Right lobe of liver (tissue), 6 donors: Measurements from ENCODE around the gene ITGA2B. TPM values are rescaled to one million over a fixed set of nuclear protein-coding genes. Genes with fewer than 3 reads are reported as not detected.

ENCODE experiments used
- ATAC-seq, 4 donors: fragments of 200-7000 bp; cut with Tn5 transposase; one replicate each; pipeline ENCODE4 v1.9.1; 2020; ENCODE audit warnings: mild to moderate bottlenecking in 4 of 4, moderate library complexity in 4 of 4
- DNase-seq, 3 donors: peaks; one replicate each; pipeline ENCODE4 v3.0.0-alpha.2; 2020
- H3K27ac ChIP-seq, 3 donors: fragments of 200-600 bp; one replicate each; pipeline ENCODE4 v1.8.0; 2022
- H3K27me3 ChIP-seq, 2 donors: fragments of 200-600 bp; one replicate each; pipeline ENCODE4 v1.8.0; 2022
- H3K36me3 ChIP-seq, 4 donors: fragments of 200-600 bp; sonication (generic) in 1 of 4; one replicate each; pipeline versions ENCODE4 v1.5.1 to v1.8.0; 2017 to 2022; ENCODE audit warnings: control low read depth in 1 of 4
- H3K4me1 ChIP-seq, 4 donors: fragments of 200-600 bp; sonication (generic) in 1 of 4; one replicate each; pipeline versions ENCODE4 v1.5.1 to v1.8.0; 2017 to 2022; ENCODE audit warnings: control low read depth in 1 of 4
- H3K4me3 ChIP-seq, 3 donors: fragments of 200-600 bp; one replicate each; pipeline ENCODE4 v1.8.0; 2022
- H3K9me3 ChIP-seq, 4 donors: fragments of 200-600 bp; sonication (generic) in 1 of 4; one replicate each; pipeline versions ENCODE4 v1.5.1 to v1.8.0; 2017 to 2022; ENCODE audit warnings: control low read depth in 1 of 4
- CTCF ChIP-seq, 4 donors: fragments of 200-600 bp in 3 of 4; fragments of 450-650 bp in 1 of 4; IDR thresholded peaks; one replicate each; pipeline versions ENCODE4 v1.5.1 to v1.8.0; 2016 to 2022; ENCODE audit warnings: antibody characterized with exemption in 4 of 4, mild to moderate bottlenecking in 2 of 4
- POLR2A ChIP-seq: fragments of 450-650 bp; IDR thresholded peaks from one replicate; pipeline ENCODE4 v1.6.1; 2017; ENCODE audit warnings: antibody characterized with exemption, mild to moderate bottlenecking
- WGBS: methylation state at CpG from one replicate; pipeline ENCODE4 v1.1.6; 2018; ENCODE audit warnings: low coverage, low lambda C conversion rate; ENCODE audit not compliant: insufficient coverage; ENCODE audit errors: missing lambda C conversion rate; 5-methylcytosine and 5-hydroxymethylcytosine counted together
- intact Hi-C, 2 donors: fragments of 100-400 bp; cut with DNase I; formaldehyde crosslinking; loops; one replicate each; pipeline versions ENCODE4 v1.11.2 to v1.14.1; 2022
- total RNA-seq, 6 experiments: library from RNA; depleted of rRNA in 2 of 6; stranded (reverse); fragments of >200 nt in 2 of 6; fragmentation: NEBNext Ultra II Directional in 3 of 6; extraction: Animal tissue kit (Norgen Biotek cat#: 25700) in 3 of 6; gene quantifications; one replicate each; pipeline versions ENCODE4 v1.1.0 to v1.2.4, GENCODE V29; 2016 to 2023
- donor health status: DM: no; HTN: yes; CAD: no.
- donor health status: DM: no; HTN: no; CAD: no.
- donor health status: DM: no; HTN: no; CAD: no.
- donor health status: DM: no; HTN: yes; CAD: no.
- donor health status: DM: no; HTN: yes; CAD: no.

Gene ITGA2B
- total RNA-seq, 6 experiments from 2014 or later, result 0.37 to 1.5 (median 0.49) TPM; not detected in 1

- DNase-seq (no peak), ATAC-seq (no peak)
- TF ChIP-seq POLR2A, result no peak
- TF ChIP-seq CTCF (IDR thresholded peaks at IDR 0.05), result no peak
- Histone ChIP-seq H3K4me3 (no peak overlapping the region), H3K27ac (no peak overlapping the region), H3K36me3 (peaks cover 0 to 11% (median 3%) of the 10 kb centered on the region in 4 donors), H3K4me1 (no peaks in the 10 kb centered on the region), H3K27me3 (no peaks in the 10 kb centered on the region), H3K9me3 (no peaks in the 10 kb centered on the region)
- 100% methylated on average over 1 of the region's 1 CpG for WGBS
- intact Hi-C loops, result no loop called here
These were observed 25.1 kb upstream of the ITGA2B start for GRCh38 chr17:44414394-44415155.

- ATAC-seq (no peak), DNase-seq (no peak)
- no peaks in the 10 kb centered on the region for H3K9me3 ChIP-seq
- WGBS, result 76% methylated on average over 6 of the region's 7 CpGs
- H3K27me3 ChIP-seq, result no peaks in the 10 kb centered on the region
- H3K27ac ChIP-seq, result no peak overlapping the region
- TF ChIP-seq CTCF (IDR thresholded peaks at IDR 0.05) (no peak), POLR2A (no peak)
- H3K4me1 ChIP-seq, result no peaks in the 10 kb centered on the region
- intact Hi-C loops, result no loop called here
- H3K4me3 ChIP-seq, result no peak overlapping the region
- peaks cover 0 to 3% (median 0%) of the 10 kb centered on the region in 4 donors for H3K36me3 ChIP-seq
These were observed 20.0 kb upstream of the ITGA2B start for GRCh38 chr17:44409309-44410028.

- Histone ChIP-seq H3K4me1 (no peaks in the 10 kb centered on the region), H3K27ac (no peak overlapping the region), H3K27me3 (no peaks in the 10 kb centered on the region), H3K9me3 (no peaks in the 10 kb centered on the region), H3K36me3 (peaks cover 0 to 3% (median 0%) of the 10 kb centered on the region in 4 donors), H3K4me3 (no peak overlapping the region)
- WGBS, result 97% methylated on average over 4 of the region's 4 CpGs
- DNase-seq (no peak), ATAC-seq (no peak)
- intact Hi-C loops, result no loop called here
- TF ChIP-seq POLR2A, result no peak
- no peak for TF ChIP-seq CTCF (IDR thresholded peaks at IDR 0.05)
These were observed 19.3 kb upstream of the ITGA2B start for GRCh38 chr17:44408786-44409185.

GRCh38 chr17:44402564-44403172, 13.2 kb upstream of the ITGA2B start:
- Histone ChIP-seq H3K36me3 (peaks cover 0 to 28% (median 7%) of the 10 kb centered on the region in 4 donors), H3K4me1 (no peaks in the 10 kb centered on the region), H3K27ac (no peak overlapping the region), H3K9me3 (no peaks in the 10 kb centered on the region), H3K4me3 (no peak overlapping the region), H3K27me3 (no peaks in the 10 kb centered on the region)
- DNase-seq, result no peak
- no peak for ATAC-seq
- 94% methylated on average over 1 of the region's 5 CpGs for WGBS
- intact Hi-C loops, result no loop called here
- TF ChIP-seq CTCF (IDR thresholded peaks at IDR 0.05), result no peak
- no peak for TF ChIP-seq POLR2A
